Natural killer cell treated with Interleukin-12 subunit alpha and Interleukin-12 subunit beta and Interleukin-15 and Interleukin-18, amount 100 ng/mL, for 72 hours (primary cell): ENCODE data around the gene TMEM266. TPM values are rescaled to one million over a fixed set of nuclear protein-coding genes. Genes with fewer than 3 reads are reported as not detected.

ENCODE experiments used
- ATAC-seq, 2 donors: fragments of 150-1000 bp; cut with Tn5 transposase in 1 of 2; sonication (Bioruptor Pico), chemical (Tn5 transposase) in 1 of 2; 2 replicates each; pipeline ENCODE4 v1.10.0; 2021
- DNase-seq: peaks from one replicate; pipeline ENCODE4 v3.0.0; 2022; ENCODE audit warnings: low spot score
- H3K27ac Mint-ChIP-seq, 2 donors: 1 replicate in 1 of 2; 2 replicates in 1 of 2; pipeline ENCODE4 v1.8.0; 2022; ENCODE audit warnings: mixed read lengths in 2 of 2, mild to moderate bottlenecking in 1 of 2, moderate library complexity in 1 of 2
- H3K27me3 Mint-ChIP-seq, 2 donors: 1 replicate in 1 of 2; 2 replicates in 1 of 2; pipeline ENCODE4 v1.8.0; 2022; ENCODE audit warnings: mixed read lengths in 2 of 2
- H3K36me3 Mint-ChIP-seq: one replicate; pipeline ENCODE4 v1.8.0; 2022; ENCODE audit warnings: mixed read lengths
- H3K4me1 Mint-ChIP-seq, 2 donors: 1 replicate in 1 of 2; 2 replicates in 1 of 2; pipeline ENCODE4 v1.8.0; 2022; ENCODE audit warnings: low read depth in 2 of 2, mixed read lengths in 2 of 2, mild to moderate bottlenecking in 1 of 2
- H3K4me3 Mint-ChIP-seq: one replicate; pipeline ENCODE4 v1.8.0; 2022; ENCODE audit warnings: mixed read lengths
- H3K9me3 Mint-ChIP-seq: 2 replicates; pipeline ENCODE4 v1.8.0; 2022; ENCODE audit warnings: mixed read lengths
- total RNA-seq, 2 donors: library from RNA; stranded (reverse); gene quantifications; one replicate each; pipeline ENCODE4 v1.2.3, GENCODE V29; 2022

The TMEM266 gene
- total RNA-seq, 2 donors from 2014 or later: 0.24 TPM; not detected in 1

GRCh38 chr15:76204916-76205460 is 145.2 kb downstream of the TMEM266 start:
- H3K27ac Mint-ChIP-seq: no peak overlapping the region
- H3K36me3 Mint-ChIP-seq: no peaks in the 10 kb centered on the region
- no peaks in the 10 kb centered on the region for H3K27me3 Mint-ChIP-seq
- peaks cover 0 to 8% of the 10 kb centered on the region in 2 donors for H3K4me1 Mint-ChIP-seq
- no peak for ATAC-seq
- no peak overlapping the region for H3K4me3 Mint-ChIP-seq
- H3K9me3 Mint-ChIP-seq: no peaks in the 10 kb centered on the region
- no peak for DNase-seq

- ATAC-seq (no peak), DNase-seq (no peak)
- no peak overlapping the region for H3K27ac Mint-ChIP-seq
- no peak overlapping the region for H3K4me3 Mint-ChIP-seq
- H3K36me3 Mint-ChIP-seq: no peaks in the 10 kb centered on the region
- peaks cover 0 to 11% of the 10 kb centered on the region in 2 donors for H3K4me1 Mint-ChIP-seq
- H3K27me3 Mint-ChIP-seq: no peaks in the 10 kb centered on the region
- H3K9me3 Mint-ChIP-seq: no peaks in the 10 kb centered on the region
These were observed 146.7 kb downstream of the TMEM266 start for GRCh38 chr15:76206325-76206976.

GRCh38 chr15:76208084-76208785 is 148.4 kb downstream of the TMEM266 start:
- Mint-ChIP-seq H3K27ac (peak overlapping the region in 1 of 2 donors; percentile 6), H3K27me3 (no peaks in the 10 kb centered on the region), H3K9me3 (no peaks in the 10 kb centered on the region), H3K4me3 (no peak overlapping the region), H3K4me1 (peaks cover 0 to 14% of the 10 kb centered on the region in 2 donors), H3K36me3 (no peaks in the 10 kb centered on the region)
- DNase-seq (no peak), ATAC-seq (no peak)

GRCh38 chr15:76208786-76209424 is 149.1 kb downstream of the TMEM266 start:
- Mint-ChIP-seq H3K9me3 (no peaks in the 10 kb centered on the region), H3K27ac (no peak overlapping the region), H3K36me3 (no peaks in the 10 kb centered on the region), H3K27me3 (no peaks in the 10 kb centered on the region), H3K4me1 (peaks cover 0 to 16% of the 10 kb centered on the region in 2 donors), H3K4me3 (no peak overlapping the region)
- ATAC-seq (no peak), DNase-seq (no peak)

- Mint-ChIP-seq H3K27ac (no peak overlapping the region), H3K4me3 (no peak overlapping the region), H3K4me1 (peaks cover 0 to 16% of the 10 kb centered on the region in 2 donors), H3K27me3 (no peaks in the 10 kb centered on the region), H3K36me3 (no peaks in the 10 kb centered on the region), H3K9me3 (no peaks in the 10 kb centered on the region)
- DNase-seq (no peak), ATAC-seq (no peak)
These were observed 149.7 kb downstream of the TMEM266 start for GRCh38 chr15:76209523-76209922.

GRCh38 chr15:76209942-76210341 is 150.2 kb downstream of the TMEM266 start:
- peak overlapping the region in 1 of 2 donors; percentile 21 for H3K27ac Mint-ChIP-seq
- no peak overlapping the region for H3K4me3 Mint-ChIP-seq
- ATAC-seq (no peak), DNase-seq (no peak)
- H3K27me3 Mint-ChIP-seq: no peaks in the 10 kb centered on the region
- H3K4me1 Mint-ChIP-seq: peaks cover 0 to 17% of the 10 kb centered on the region in 2 donors
- H3K9me3 Mint-ChIP-seq: no peaks in the 10 kb centered on the region
- no peaks in the 10 kb centered on the region for H3K36me3 Mint-ChIP-seq

- Mint-ChIP-seq H3K27ac (peak overlapping the region in 1 of 2 donors; percentile 11), H3K4me3 (no peak overlapping the region), H3K36me3 (peaks cover 11% of the 10 kb centered on the region), H3K4me1 (peaks cover 15 to 24% of the 10 kb centered on the region in 2 donors), H3K27me3 (no peaks in the 10 kb centered on the region), H3K9me3 (no peaks in the 10 kb centered on the region)
- no peak for DNase-seq
- no peak for ATAC-seq
These were observed 155.8 kb downstream of the TMEM266 start for GRCh38 chr15:76215634-76216033.

GRCh38 chr15:76217029-76217881 is 157.5 kb downstream of the TMEM266 start:
- H3K27ac Mint-ChIP-seq: peak overlapping the region in 1 of 2 donors; percentile 2
- H3K4me3 Mint-ChIP-seq: no peak overlapping the region
- no peaks in the 10 kb centered on the region for H3K27me3 Mint-ChIP-seq
- peaks cover 21 to 22% of the 10 kb centered on the region in 2 donors for H3K4me1 Mint-ChIP-seq
- ATAC-seq (no peak), DNase-seq (no peak)
- no peaks in the 10 kb centered on the region for H3K9me3 Mint-ChIP-seq
- peaks cover 11% of the 10 kb centered on the region for H3K36me3 Mint-ChIP-seq

- Mint-ChIP-seq H3K9me3 (no peaks in the 10 kb centered on the region), H3K4me1 (peaks cover 21% of the 10 kb centered on the region in 2 donors), H3K36me3 (peaks cover 11% of the 10 kb centered on the region), H3K27ac (no peak overlapping the region), H3K27me3 (no peaks in the 10 kb centered on the region), H3K4me3 (no peak overlapping the region)
- ATAC-seq: no peak
- DNase-seq: no peak
These were observed 158.1 kb downstream of the TMEM266 start for GRCh38 chr15:76217882-76218217.

- no peaks in the 10 kb centered on the region for H3K9me3 Mint-ChIP-seq
- H3K4me3 Mint-ChIP-seq: no peak overlapping the region
- no peak for DNase-seq
- no peaks in the 10 kb centered on the region for H3K27me3 Mint-ChIP-seq
- H3K27ac Mint-ChIP-seq: no peak overlapping the region
- no peak for ATAC-seq
- peaks cover 16% of the 10 kb centered on the region for H3K36me3 Mint-ChIP-seq
- H3K4me1 Mint-ChIP-seq: peaks cover 16 to 21% of the 10 kb centered on the region in 2 donors
These were observed 161.4 kb downstream of the TMEM266 start for GRCh38 chr15:76221085-76221767.

- DNase-seq: no peak
- Mint-ChIP-seq H3K27me3 (no peaks in the 10 kb centered on the region), H3K9me3 (no peaks in the 10 kb centered on the region), H3K36me3 (peaks cover 13% of the 10 kb centered on the region), H3K27ac (no peak overlapping the region), H3K4me3 (no peak overlapping the region), H3K4me1 (peaks cover 13 to 18% of the 10 kb centered on the region in 2 donors)
- ATAC-seq: no peak
These were observed 162.4 kb downstream of the TMEM266 start for GRCh38 chr15:76222159-76222558.

GRCh38 chr15:76223521-76223920 is 163.7 kb downstream of the TMEM266 start:
- Mint-ChIP-seq H3K9me3 (no peaks in the 10 kb centered on the region), H3K27ac (no peak overlapping the region), H3K27me3 (no peaks in the 10 kb centered on the region), H3K36me3 (peaks cover 10% of the 10 kb centered on the region), H3K4me3 (no peak overlapping the region), H3K4me1 (peaks cover 7 to 13% of the 10 kb centered on the region in 2 donors)
- no peak for ATAC-seq
- DNase-seq: no peak

- no peak overlapping the region for H3K27ac Mint-ChIP-seq
- peaks cover 5% of the 10 kb centered on the region for H3K36me3 Mint-ChIP-seq
- DNase-seq (no peak), ATAC-seq (no peak)
- H3K27me3 Mint-ChIP-seq: no peaks in the 10 kb centered on the region
- H3K4me1 Mint-ChIP-seq: peaks cover 0 to under 1% of the 10 kb centered on the region in 2 donors
- H3K9me3 Mint-ChIP-seq: no peaks in the 10 kb centered on the region
- H3K4me3 Mint-ChIP-seq: no peak overlapping the region
These were observed 169.5 kb downstream of the TMEM266 start for GRCh38 chr15:76229266-76229665.
